HEK293T (cell line): ENCODE results near the gene TEX55.

Source experiments
- ARNT ChIP-seq: fragments of 450-650 bp; IDR thresholded peaks from 2 replicates; pipeline ENCODE4 v1.6.1; 2017; ENCODE audit warnings: mild to moderate bottlenecking
- BHLHE40 ChIP-seq: fragments of 450-650 bp; IDR thresholded peaks from 2 replicates; pipeline ENCODE4 v1.6.1; 2016; ENCODE audit warnings: mild to moderate bottlenecking, moderate library complexity, borderline replicate concordance
- CTBP1 ChIP-seq: fragments of 450-650 bp; IDR thresholded peaks from 2 replicates; pipeline ENCODE4 v1.6.1; 2016; ENCODE audit warnings: borderline replicate concordance
- ELF4 ChIP-seq: fragments of 450-650 bp; IDR thresholded peaks from 2 replicates; pipeline ENCODE4 v1.6.1; 2017; ENCODE audit warnings: antibody characterized with exemption
- FOXA1 ChIP-seq: fragments of 450-650 bp; IDR thresholded peaks from 2 replicates; pipeline ENCODE4 v1.6.1; 2016; ENCODE audit warnings: mild to moderate bottlenecking
- FOXK2 ChIP-seq: fragments of 450-650 bp; IDR thresholded peaks from 2 replicates; pipeline ENCODE4 v1.6.1; 2016; ENCODE audit warnings: mild to moderate bottlenecking
- FOXM1 ChIP-seq: fragments of 450-650 bp; IDR thresholded peaks from 2 replicates; pipeline ENCODE4 v1.6.1; 2017; ENCODE audit warnings: mild to moderate bottlenecking, borderline replicate concordance
- HDGF ChIP-seq: fragments of 450-650 bp; IDR thresholded peaks from 2 replicates; pipeline ENCODE4 v1.6.1; 2017; ENCODE audit warnings: antibody characterized with exemption, borderline replicate concordance
- L3MBTL2 ChIP-seq: fragments of 450-650 bp; conservative IDR thresholded peaks from 2 replicates; pipeline ENCODE4 v1.6.1; 2016; ENCODE audit warnings: mild to moderate bottlenecking
- LEF1 ChIP-seq: fragments of 450-650 bp; IDR thresholded peaks from 2 replicates; pipeline ENCODE4 v1.6.1; 2017; ENCODE audit warnings: mild to moderate bottlenecking, borderline replicate concordance
- NFRKB ChIP-seq: fragments of 450-650 bp; IDR thresholded peaks from 2 replicates; pipeline ENCODE4 v1.6.1; 2016; ENCODE audit warnings: mild to moderate bottlenecking, moderate library complexity
- SP1 ChIP-seq: fragments of 450-650 bp; IDR thresholded peaks from 2 replicates; pipeline ENCODE4 v1.6.1; 2017
- SUZ12 ChIP-seq: fragments of 450-650 bp; IDR thresholded peaks from 2 replicates; pipeline ENCODE4 v1.6.1; 2016; ENCODE audit warnings: mild to moderate bottlenecking
- TARDBP ChIP-seq: fragments of 450-650 bp; IDR thresholded peaks from 2 replicates; pipeline ENCODE4 v1.6.1; 2016

- TF ChIP-seq NFRKB (no peak), L3MBTL2 (no peak), ELF4 (no peak), FOXK2 (no peak), SUZ12 (no peak), TARDBP (no peak), SP1 (no peak), LEF1 (no peak), CTBP1 (no peak), HDGF (no peak), BHLHE40 (no peak), ARNT (no peak), FOXM1 (no peak), FOXA1 (no peak)
Observed at GRCh38 chr3:119160815-119161214, 14.8 kb downstream of the TEX55 start.
